ENCODE measurements around the gene BRMS1L. TPM values are rescaled to one million over a fixed set of nuclear protein-coding genes. Genes with fewer than 3 reads are reported as not detected.

The BRMS1L gene
- polyA plus RNA-seq, 1 donor (not counting 4 experiments of a cell fraction or from before 2014, with no cell fraction given), result 12.0 TPM

GRCh38 chr14:35849122-35849521 lies 23.0 kb downstream of the BRMS1L start:
- Histone ChIP-seq H2AFZ (ENCODE audit: control insufficient read depth, low read length) (no peak overlapping the region), H3K27me3 (ENCODE audit: control insufficient read depth, extremely low read depth, insufficient read depth, low read length) (no peaks in the 10 kb centered on the region), H3K4me1 (ENCODE audit: control insufficient read depth, extremely low read depth, insufficient read depth, low read length) (no peaks in the 10 kb centered on the region), H4K20me1 (ENCODE audit: control insufficient read depth, extremely low read depth, insufficient read depth, low read length) (no peaks in the 10 kb centered on the region), H3K36me3 (ENCODE audit: control insufficient read depth in 2 of 2, extremely low read depth in 1 of 2, insufficient read depth in 2 of 2, low read length in 2 of 2) (peaks cover 0 to 2% of the 10 kb centered on the region in 2 experiments), H3K27ac (ENCODE audit: control insufficient read depth, insufficient read depth, low read length) (no peak overlapping the region), H3K9ac (ENCODE audit: control insufficient read depth, extremely low read depth, insufficient read depth, low read length) (no peak overlapping the region), H3K4me2 (ENCODE audit: control insufficient read depth, extremely low read depth, insufficient read depth, low read depth, low read length) (no peak overlapping the region), H3K4me3 (ENCODE audit: control insufficient read depth in 2 of 3, extremely low read depth in 1 of 3, insufficient read depth in 2 of 3, low read depth in 1 of 3, low read length in 3 of 3) (no peak overlapping the region), H3K9me1 (ENCODE audit: control insufficient read depth, extremely low read depth, insufficient read depth, low read length) (no peaks in the 10 kb centered on the region), H3K9me3 (ENCODE audit: control insufficient read depth, low read depth, low read length) (no peaks in the 10 kb centered on the region), H3K79me2 (ENCODE audit: control insufficient read depth, insufficient read depth, low read length) (no peaks in the 10 kb centered on the region)
- no peak for DNase-seq (ENCODE audit: low read depth, low spot score)
- FAIRE-seq, result no peak
- no peak for TF ChIP-seq CTCF (optimal IDR thresholded peaks at IDR 0.05 in 1 of 3, IDR thresholded peaks at IDR 0.05 in 1 of 3, conservative IDR thresholded peaks at IDR 0.05 in 1 of 3; ENCODE audit: extremely low read depth in 1 of 3, insufficient read depth in 2 of 3, low read length in 3 of 3)
- no peak for TF ChIP-seq EZH2 (IDR thresholded peaks at IDR 0.05; ENCODE audit: low read length)
- dilution Hi-C loops (cut with MboI; ENCODE audit: extremely low pct_ligation_motif_present, low sequenced_read_pairs), result no loop called here

- Histone ChIP-seq H3K36me3 (ENCODE audit: control insufficient read depth in 2 of 2, extremely low read depth in 1 of 2, insufficient read depth in 2 of 2, low read length in 2 of 2) (no peaks in the 10 kb centered on the region), H3K27ac (ENCODE audit: control insufficient read depth, insufficient read depth, low read length) (no peak overlapping the region), H3K4me1 (ENCODE audit: control insufficient read depth, extremely low read depth, insufficient read depth, low read length) (no peaks in the 10 kb centered on the region), H3K79me2 (ENCODE audit: control insufficient read depth, insufficient read depth, low read length) (no peaks in the 10 kb centered on the region), H2AFZ (ENCODE audit: control insufficient read depth, low read length) (no peak overlapping the region), H3K9ac (ENCODE audit: control insufficient read depth, extremely low read depth, insufficient read depth, low read length) (no peak overlapping the region), H3K27me3 (ENCODE audit: control insufficient read depth, extremely low read depth, insufficient read depth, low read length) (no peaks in the 10 kb centered on the region), H4K20me1 (ENCODE audit: control insufficient read depth, extremely low read depth, insufficient read depth, low read length) (no peaks in the 10 kb centered on the region), H3K9me3 (ENCODE audit: control insufficient read depth, low read depth, low read length) (no peaks in the 10 kb centered on the region), H3K9me1 (ENCODE audit: control insufficient read depth, extremely low read depth, insufficient read depth, low read length) (no peaks in the 10 kb centered on the region), H3K4me2 (ENCODE audit: control insufficient read depth, extremely low read depth, insufficient read depth, low read depth, low read length) (no peak overlapping the region), H3K4me3 (ENCODE audit: control insufficient read depth in 2 of 3, extremely low read depth in 1 of 3, insufficient read depth in 2 of 3, low read depth in 1 of 3, low read length in 3 of 3) (no peak overlapping the region)
- TF ChIP-seq EZH2 (IDR thresholded peaks at IDR 0.05; ENCODE audit: low read length), result no peak
- no peak for TF ChIP-seq CTCF (optimal IDR thresholded peaks at IDR 0.05 in 1 of 3, IDR thresholded peaks at IDR 0.05 in 1 of 3, conservative IDR thresholded peaks at IDR 0.05 in 1 of 3; ENCODE audit: extremely low read depth in 1 of 3, insufficient read depth in 2 of 3, low read length in 3 of 3)
- dilution Hi-C loops (cut with MboI; ENCODE audit: extremely low pct_ligation_motif_present, low sequenced_read_pairs), result no loop called here
- DNase-seq (ENCODE audit: low read depth, low spot score) (no peak), FAIRE-seq (no peak)
These were observed 25.7 kb downstream of the BRMS1L start for GRCh38 chr14:35851823-35852222.
